WTC11 (cell line): ENCODE data around the gene ISOC2. TPM values are rescaled to one million over a fixed set of nuclear protein-coding genes. Genes with fewer than 3 reads are reported as not detected.

Source experiments
- ATAC-seq: fragments of 200-7000 bp; cut with Tn5 transposase; 2 replicates; pipeline ENCODE4 v1.10.0; 2021; ENCODE audit warnings: mild to moderate bottlenecking, moderate library complexity
- CTCF ChIA-PET: fragments of 300-600 bp; sonication (Branson Sonifier 250); formaldehyde crosslinking; loops from one replicate; lab custom pipeline; 2021; ENCODE audit warnings: antibody characterized with exemption; lab: Charles Lee
- POLR2A ChIA-PET: fragments of 350-600 bp; sonication (Branson Sonifier 250); formaldehyde crosslinking; loops from one replicate; lab custom pipeline; 2021; ENCODE audit warnings: antibody characterized with exemption; lab: Charles Lee
- DNase-seq: peaks from one replicate; pipeline ENCODE4 v3.0.0; 2021; ENCODE audit warnings: low spot score
- H3K27ac Mint-ChIP-seq: 2 replicates; pipeline ENCODE4 v1.8.0; 2021; ENCODE audit warnings: mixed read lengths
- H3K27me3 Mint-ChIP-seq: 2 replicates; pipeline ENCODE4 v1.8.0; 2021; ENCODE audit warnings: low read depth, mild to moderate bottlenecking, moderate library complexity, mixed read lengths
- H3K36me3 Mint-ChIP-seq: 2 replicates; pipeline ENCODE4 v1.8.0; 2021; ENCODE audit warnings: mixed read lengths
- H3K4me1 Mint-ChIP-seq: 2 replicates; pipeline ENCODE4 v1.8.0; 2022; ENCODE audit warnings: mixed read lengths
- H3K4me3 Mint-ChIP-seq: 2 replicates; pipeline ENCODE4 v1.8.0; 2021; ENCODE audit warnings: mild to moderate bottlenecking, moderate library complexity, mixed read lengths
- H3K9me3 Mint-ChIP-seq: 2 replicates; pipeline ENCODE4 v1.8.0; 2021; ENCODE audit warnings: mixed read lengths
- ESRRA ChIP-seq: sonication (generic); formaldehyde crosslinking; IDR thresholded peaks from 2 replicates; pipeline ENCODE4 v1.8.1; 2022; ENCODE audit warnings: mild to moderate bottlenecking, missing genetic modification reagents, borderline replicate concordance
- IRF2 ChIP-seq: sonication (generic); formaldehyde crosslinking; IDR thresholded peaks from 2 replicates; pipeline ENCODE4 v1.8.0; 2022; ENCODE audit warnings: low read depth, missing genetic modification reagents, borderline replicate concordance
- NR1H2 ChIP-seq: sonication (generic); formaldehyde crosslinking; IDR thresholded peaks from 2 replicates; pipeline ENCODE4 v1.9.0; 2021; ENCODE audit warnings: mild to moderate bottlenecking, moderate library complexity, missing genetic modification reagents
- NR2C2 ChIP-seq: sonication (generic); formaldehyde crosslinking; IDR thresholded peaks from 2 replicates; pipeline ENCODE4 v1.8.0; 2022; ENCODE audit warnings: mild to moderate bottlenecking, missing genetic modification reagents
- SMAD4 ChIP-seq: sonication (generic); formaldehyde crosslinking; IDR thresholded peaks from 2 replicates; pipeline ENCODE4 v1.8.0; 2022; ENCODE audit warnings: mild to moderate bottlenecking, missing genetic modification reagents
- TEAD4 ChIP-seq: sonication (generic); formaldehyde crosslinking; IDR thresholded peaks from 2 replicates; pipeline ENCODE4 v1.8.0; 2022; ENCODE audit warnings: mild to moderate bottlenecking, missing genetic modification reagents
- ZBTB21 ChIP-seq: sonication (generic); formaldehyde crosslinking; IDR thresholded peaks from 2 replicates; pipeline ENCODE4 v1.8.1; 2023; ENCODE audit warnings: mild to moderate bottlenecking, missing genetic modification reagents, borderline replicate concordance
- total RNA-seq: library from RNA; stranded (reverse); gene quantifications from 3 replicates; pipeline ENCODE4 v1.2.3, GENCODE V29; 2021
- TF ChIP-seq, protein P1 (sequence below): sonication (generic); formaldehyde crosslinking; IDR thresholded peaks from 2 replicates; pipeline ENCODE4 v1.8.0; 2022; ENCODE audit warnings: mild to moderate bottlenecking, missing genetic modification reagents
- TF ChIP-seq, protein P2 (sequence below): sonication (generic); formaldehyde crosslinking; IDR thresholded peaks from 2 replicates; pipeline ENCODE4 v1.8.0; 2022; ENCODE audit warnings: mild to moderate bottlenecking, missing genetic modification reagents
- TF ChIP-seq, protein P3 (sequence below): fragments of 250-450 bp; sonication (Bioruptor Pico); IDR thresholded peaks from 2 replicates; pipeline ENCODE4 v1.9.0; 2021; ENCODE audit warnings: moderate library complexity, mild to moderate bottlenecking, inconsistent platforms, borderline replicate concordance
- TF ChIP-seq, protein P4 (sequence below): fragments of 250-450 bp; sonication (Bioruptor Pico); IDR thresholded peaks from 2 replicates; pipeline ENCODE4 v1.9.0; 2021; ENCODE audit warnings: mild to moderate bottlenecking, borderline replicate concordance
- TF ChIP-seq, protein P5 (sequence below): sonication (generic); formaldehyde crosslinking; IDR thresholded peaks from 2 replicates; pipeline ENCODE4 v1.8.1; 2023; ENCODE audit warnings: mild to moderate bottlenecking, missing genetic modification reagents, moderate library complexity
- TF ChIP-seq, protein P6 (sequence below): sonication (generic); formaldehyde crosslinking; IDR thresholded peaks from 2 replicates; pipeline ENCODE4 v1.8.1; 2023; ENCODE audit warnings: mild to moderate bottlenecking, missing genetic modification reagents, borderline replicate concordance
- TF ChIP-seq, protein P7 (sequence below): sonication (generic); formaldehyde crosslinking; IDR thresholded peaks from 2 replicates; pipeline ENCODE4 v1.8.1; 2023; ENCODE audit warnings: mild to moderate bottlenecking, missing genetic modification reagents
- TF ChIP-seq, protein P8 (sequence below): fragments of 250-450 bp; sonication (Bioruptor Pico); IDR thresholded peaks from 2 replicates; pipeline ENCODE4 v1.9.0; 2021; ENCODE audit warnings: mild to moderate bottlenecking
- TF ChIP-seq, protein P9 (sequence below): fragments of 250-450 bp; sonication (Bioruptor Pico); IDR thresholded peaks from 2 replicates; pipeline ENCODE4 v1.8.0; 2021; ENCODE audit warnings: mild to moderate bottlenecking
- TF ChIP-seq, protein P10 (sequence below): sonication (generic); formaldehyde crosslinking; IDR thresholded peaks from 2 replicates; pipeline ENCODE4 v1.8.0; 2023; ENCODE audit warnings: missing genetic modification reagents

ISOC2 gene
- total RNA-seq, 1 experiment from 2014 or later: 96.3 TPM

DNA sequence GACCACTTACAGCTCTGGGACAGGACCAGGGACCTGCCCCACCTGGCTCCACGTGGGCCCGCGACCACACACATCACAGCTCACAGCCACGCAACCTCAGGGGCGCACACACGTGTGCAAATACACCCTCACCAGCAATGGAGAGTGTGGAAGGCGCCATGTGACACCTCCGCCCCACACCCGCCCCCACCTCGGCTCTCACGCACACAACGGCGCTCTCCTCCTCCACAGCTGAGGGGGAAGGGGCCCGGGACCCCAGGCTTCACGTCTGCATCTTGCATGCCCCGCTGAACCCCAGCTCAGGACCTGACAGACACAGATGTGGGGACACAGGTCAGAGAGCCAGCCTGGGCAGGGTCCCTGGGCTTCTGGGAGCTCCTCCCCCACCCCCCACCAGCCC, 12.0 kb downstream of the ISOC2 start:
- H3K36me3 Mint-ChIP-seq: no peaks in the 10 kb centered on the region
- ATAC-seq (no peak), DNase-seq (no peak)
- peaks cover 32% of the 10 kb centered on the region for H3K27me3 Mint-ChIP-seq
- CTCF ChIA-PET: interaction anchor here (0.5 to 1.4 kb wide), 3 partner anchors 18 to 304 kb away, joined by 3 to 5 read pairs (median 3); no protein-coding TSS in a partner anchor
- no peak overlapping the region for H3K27ac Mint-ChIP-seq
- TF ChIP-seq ZBTB21 (CRISPR knock-in tag): no peak
- TF ChIP-seq SMAD4 (CRISPR knock-in tag): no peak
- no peak for TF ChIP-seq IRF2 (CRISPR knock-in tag)
- TF ChIP-seq, protein P1, sequence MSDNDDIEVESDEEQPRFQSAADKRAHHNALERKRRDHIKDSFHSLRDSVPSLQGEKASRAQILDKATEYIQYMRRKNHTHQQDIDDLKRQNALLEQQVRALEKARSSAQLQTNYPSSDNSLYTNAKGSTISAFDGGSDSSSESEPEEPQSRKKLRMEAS (CRISPR knock-in tag): no peak
- TF ChIP-seq, protein P2, sequence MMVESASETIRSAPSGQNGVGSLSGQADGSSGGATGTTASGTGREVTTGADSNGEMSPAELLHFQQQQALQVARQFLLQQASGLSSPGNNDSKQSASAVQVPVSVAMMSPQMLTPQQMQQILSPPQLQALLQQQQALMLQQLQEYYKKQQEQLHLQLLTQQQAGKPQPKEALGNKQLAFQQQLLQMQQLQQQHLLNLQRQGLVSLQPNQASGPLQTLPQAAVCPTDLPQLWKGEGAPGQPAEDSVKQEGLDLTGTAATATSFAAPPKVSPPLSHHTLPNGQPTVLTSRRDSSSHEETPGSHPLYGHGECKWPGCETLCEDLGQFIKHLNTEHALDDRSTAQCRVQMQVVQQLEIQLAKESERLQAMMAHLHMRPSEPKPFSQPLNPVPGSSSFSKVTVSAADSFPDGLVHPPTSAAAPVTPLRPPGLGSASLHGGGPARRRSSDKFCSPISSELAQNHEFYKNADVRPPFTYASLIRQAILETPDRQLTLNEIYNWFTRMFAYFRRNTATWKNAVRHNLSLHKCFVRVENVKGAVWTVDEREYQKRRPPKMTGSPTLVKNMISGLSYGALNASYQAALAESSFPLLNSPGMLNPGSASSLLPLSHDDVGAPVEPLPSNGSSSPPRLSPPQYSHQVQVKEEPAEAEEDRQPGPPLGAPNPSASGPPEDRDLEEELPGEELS (CRISPR knock-in tag): no peak
- TF ChIP-seq, protein P3, sequence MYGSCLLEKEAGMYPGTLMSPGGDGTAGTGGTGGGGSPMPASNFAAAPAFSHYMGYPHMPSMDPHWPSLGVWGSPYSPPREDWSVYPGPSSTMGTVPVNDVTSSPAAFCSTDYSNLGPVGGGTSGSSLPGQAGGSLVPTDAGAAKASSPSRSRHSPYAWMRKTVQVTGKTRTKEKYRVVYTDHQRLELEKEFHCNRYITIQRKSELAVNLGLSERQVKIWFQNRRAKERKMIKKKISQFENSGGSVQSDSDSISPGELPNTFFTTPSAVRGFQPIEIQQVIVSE: no peak
- TF ChIP-seq, protein P4, sequence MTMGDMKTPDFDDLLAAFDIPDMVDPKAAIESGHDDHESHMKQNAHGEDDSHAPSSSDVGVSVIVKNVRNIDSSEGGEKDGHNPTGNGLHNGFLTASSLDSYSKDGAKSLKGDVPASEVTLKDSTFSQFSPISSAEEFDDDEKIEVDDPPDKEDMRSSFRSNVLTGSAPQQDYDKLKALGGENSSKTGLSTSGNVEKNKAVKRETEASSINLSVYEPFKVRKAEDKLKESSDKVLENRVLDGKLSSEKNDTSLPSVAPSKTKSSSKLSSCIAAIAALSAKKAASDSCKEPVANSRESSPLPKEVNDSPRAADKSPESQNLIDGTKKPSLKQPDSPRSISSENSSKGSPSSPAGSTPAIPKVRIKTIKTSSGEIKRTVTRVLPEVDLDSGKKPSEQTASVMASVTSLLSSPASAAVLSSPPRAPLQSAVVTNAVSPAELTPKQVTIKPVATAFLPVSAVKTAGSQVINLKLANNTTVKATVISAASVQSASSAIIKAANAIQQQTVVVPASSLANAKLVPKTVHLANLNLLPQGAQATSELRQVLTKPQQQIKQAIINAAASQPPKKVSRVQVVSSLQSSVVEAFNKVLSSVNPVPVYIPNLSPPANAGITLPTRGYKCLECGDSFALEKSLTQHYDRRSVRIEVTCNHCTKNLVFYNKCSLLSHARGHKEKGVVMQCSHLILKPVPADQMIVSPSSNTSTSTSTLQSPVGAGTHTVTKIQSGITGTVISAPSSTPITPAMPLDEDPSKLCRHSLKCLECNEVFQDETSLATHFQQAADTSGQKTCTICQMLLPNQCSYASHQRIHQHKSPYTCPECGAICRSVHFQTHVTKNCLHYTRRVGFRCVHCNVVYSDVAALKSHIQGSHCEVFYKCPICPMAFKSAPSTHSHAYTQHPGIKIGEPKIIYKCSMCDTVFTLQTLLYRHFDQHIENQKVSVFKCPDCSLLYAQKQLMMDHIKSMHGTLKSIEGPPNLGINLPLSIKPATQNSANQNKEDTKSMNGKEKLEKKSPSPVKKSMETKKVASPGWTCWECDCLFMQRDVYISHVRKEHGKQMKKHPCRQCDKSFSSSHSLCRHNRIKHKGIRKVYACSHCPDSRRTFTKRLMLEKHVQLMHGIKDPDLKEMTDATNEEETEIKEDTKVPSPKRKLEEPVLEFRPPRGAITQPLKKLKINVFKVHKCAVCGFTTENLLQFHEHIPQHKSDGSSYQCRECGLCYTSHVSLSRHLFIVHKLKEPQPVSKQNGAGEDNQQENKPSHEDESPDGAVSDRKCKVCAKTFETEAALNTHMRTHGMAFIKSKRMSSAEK (CRISPR knock-in tag): no peak
- TF ChIP-seq, protein P5, sequence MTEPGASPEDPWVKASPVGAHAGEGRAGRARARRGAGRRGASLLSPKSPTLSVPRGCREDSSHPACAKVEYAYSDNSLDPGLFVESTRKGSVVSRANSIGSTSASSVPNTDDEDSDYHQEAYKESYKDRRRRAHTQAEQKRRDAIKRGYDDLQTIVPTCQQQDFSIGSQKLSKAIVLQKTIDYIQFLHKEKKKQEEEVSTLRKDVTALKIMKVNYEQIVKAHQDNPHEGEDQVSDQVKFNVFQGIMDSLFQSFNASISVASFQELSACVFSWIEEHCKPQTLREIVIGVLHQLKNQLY (CRISPR knock-in tag): no peak
- TF ChIP-seq NR1H2 (CRISPR knock-in tag): no peak
- TF ChIP-seq, protein P6, sequence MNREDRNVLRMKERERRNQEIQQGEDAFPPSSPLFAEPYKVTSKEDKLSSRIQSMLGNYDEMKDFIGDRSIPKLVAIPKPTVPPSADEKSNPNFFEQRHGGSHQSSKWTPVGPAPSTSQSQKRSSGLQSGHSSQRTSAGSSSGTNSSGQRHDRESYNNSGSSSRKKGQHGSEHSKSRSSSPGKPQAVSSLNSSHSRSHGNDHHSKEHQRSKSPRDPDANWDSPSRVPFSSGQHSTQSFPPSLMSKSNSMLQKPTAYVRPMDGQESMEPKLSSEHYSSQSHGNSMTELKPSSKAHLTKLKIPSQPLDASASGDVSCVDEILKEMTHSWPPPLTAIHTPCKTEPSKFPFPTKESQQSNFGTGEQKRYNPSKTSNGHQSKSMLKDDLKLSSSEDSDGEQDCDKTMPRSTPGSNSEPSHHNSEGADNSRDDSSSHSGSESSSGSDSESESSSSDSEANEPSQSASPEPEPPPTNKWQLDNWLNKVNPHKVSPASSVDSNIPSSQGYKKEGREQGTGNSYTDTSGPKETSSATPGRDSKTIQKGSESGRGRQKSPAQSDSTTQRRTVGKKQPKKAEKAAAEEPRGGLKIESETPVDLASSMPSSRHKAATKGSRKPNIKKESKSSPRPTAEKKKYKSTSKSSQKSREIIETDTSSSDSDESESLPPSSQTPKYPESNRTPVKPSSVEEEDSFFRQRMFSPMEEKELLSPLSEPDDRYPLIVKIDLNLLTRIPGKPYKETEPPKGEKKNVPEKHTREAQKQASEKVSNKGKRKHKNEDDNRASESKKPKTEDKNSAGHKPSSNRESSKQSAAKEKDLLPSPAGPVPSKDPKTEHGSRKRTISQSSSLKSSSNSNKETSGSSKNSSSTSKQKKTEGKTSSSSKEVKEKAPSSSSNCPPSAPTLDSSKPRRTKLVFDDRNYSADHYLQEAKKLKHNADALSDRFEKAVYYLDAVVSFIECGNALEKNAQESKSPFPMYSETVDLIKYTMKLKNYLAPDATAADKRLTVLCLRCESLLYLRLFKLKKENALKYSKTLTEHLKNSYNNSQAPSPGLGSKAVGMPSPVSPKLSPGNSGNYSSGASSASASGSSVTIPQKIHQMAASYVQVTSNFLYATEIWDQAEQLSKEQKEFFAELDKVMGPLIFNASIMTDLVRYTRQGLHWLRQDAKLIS (CRISPR knock-in tag): no peak
- TF ChIP-seq, protein P7, sequence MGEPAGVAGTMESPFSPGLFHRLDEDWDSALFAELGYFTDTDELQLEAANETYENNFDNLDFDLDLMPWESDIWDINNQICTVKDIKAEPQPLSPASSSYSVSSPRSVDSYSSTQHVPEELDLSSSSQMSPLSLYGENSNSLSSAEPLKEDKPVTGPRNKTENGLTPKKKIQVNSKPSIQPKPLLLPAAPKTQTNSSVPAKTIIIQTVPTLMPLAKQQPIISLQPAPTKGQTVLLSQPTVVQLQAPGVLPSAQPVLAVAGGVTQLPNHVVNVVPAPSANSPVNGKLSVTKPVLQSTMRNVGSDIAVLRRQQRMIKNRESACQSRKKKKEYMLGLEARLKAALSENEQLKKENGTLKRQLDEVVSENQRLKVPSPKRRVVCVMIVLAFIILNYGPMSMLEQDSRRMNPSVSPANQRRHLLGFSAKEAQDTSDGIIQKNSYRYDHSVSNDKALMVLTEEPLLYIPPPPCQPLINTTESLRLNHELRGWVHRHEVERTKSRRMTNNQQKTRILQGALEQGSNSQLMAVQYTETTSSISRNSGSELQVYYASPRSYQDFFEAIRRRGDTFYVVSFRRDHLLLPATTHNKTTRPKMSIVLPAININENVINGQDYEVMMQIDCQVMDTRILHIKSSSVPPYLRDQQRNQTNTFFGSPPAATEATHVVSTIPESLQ (CRISPR knock-in tag): no peak
- TF ChIP-seq, protein P8, sequence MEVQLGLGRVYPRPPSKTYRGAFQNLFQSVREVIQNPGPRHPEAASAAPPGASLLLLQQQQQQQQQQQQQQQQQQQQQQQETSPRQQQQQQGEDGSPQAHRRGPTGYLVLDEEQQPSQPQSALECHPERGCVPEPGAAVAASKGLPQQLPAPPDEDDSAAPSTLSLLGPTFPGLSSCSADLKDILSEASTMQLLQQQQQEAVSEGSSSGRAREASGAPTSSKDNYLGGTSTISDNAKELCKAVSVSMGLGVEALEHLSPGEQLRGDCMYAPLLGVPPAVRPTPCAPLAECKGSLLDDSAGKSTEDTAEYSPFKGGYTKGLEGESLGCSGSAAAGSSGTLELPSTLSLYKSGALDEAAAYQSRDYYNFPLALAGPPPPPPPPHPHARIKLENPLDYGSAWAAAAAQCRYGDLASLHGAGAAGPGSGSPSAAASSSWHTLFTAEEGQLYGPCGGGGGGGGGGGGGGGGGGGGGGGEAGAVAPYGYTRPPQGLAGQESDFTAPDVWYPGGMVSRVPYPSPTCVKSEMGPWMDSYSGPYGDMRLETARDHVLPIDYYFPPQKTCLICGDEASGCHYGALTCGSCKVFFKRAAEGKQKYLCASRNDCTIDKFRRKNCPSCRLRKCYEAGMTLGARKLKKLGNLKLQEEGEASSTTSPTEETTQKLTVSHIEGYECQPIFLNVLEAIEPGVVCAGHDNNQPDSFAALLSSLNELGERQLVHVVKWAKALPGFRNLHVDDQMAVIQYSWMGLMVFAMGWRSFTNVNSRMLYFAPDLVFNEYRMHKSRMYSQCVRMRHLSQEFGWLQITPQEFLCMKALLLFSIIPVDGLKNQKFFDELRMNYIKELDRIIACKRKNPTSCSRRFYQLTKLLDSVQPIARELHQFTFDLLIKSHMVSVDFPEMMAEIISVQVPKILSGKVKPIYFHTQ: no peak
- TF ChIP-seq, protein P9, sequence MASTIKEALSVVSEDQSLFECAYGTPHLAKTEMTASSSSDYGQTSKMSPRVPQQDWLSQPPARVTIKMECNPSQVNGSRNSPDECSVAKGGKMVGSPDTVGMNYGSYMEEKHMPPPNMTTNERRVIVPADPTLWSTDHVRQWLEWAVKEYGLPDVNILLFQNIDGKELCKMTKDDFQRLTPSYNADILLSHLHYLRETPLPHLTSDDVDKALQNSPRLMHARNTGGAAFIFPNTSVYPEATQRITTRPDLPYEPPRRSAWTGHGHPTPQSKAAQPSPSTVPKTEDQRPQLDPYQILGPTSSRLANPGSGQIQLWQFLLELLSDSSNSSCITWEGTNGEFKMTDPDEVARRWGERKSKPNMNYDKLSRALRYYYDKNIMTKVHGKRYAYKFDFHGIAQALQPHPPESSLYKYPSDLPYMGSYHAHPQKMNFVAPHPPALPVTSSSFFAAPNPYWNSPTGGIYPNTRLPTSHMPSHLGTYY (CRISPR knock-in tag): no peak
- TF ChIP-seq, protein P10, sequence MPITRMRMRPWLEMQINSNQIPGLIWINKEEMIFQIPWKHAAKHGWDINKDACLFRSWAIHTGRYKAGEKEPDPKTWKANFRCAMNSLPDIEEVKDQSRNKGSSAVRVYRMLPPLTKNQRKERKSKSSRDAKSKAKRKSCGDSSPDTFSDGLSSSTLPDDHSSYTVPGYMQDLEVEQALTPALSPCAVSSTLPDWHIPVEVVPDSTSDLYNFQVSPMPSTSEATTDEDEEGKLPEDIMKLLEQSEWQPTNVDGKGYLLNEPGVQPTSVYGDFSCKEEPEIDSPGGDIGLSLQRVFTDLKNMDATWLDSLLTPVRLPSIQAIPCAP: no peak
- TF ChIP-seq NR2C2 (CRISPR knock-in tag): no peak
- TF ChIP-seq TEAD4 (CRISPR knock-in tag): no peak
- no peak for TF ChIP-seq ESRRA
- H3K4me1 Mint-ChIP-seq: 0 out of 2 replicates have a peak, but pooled peaks cover 4% of the 10 kb centered on the region
- no peaks in the 10 kb centered on the region for H3K9me3 Mint-ChIP-seq
- H3K4me3 Mint-ChIP-seq: no peak overlapping the region
- POLR2A ChIA-PET: no interaction called here
